H9 (cell line): Measurements from ENCODE around the gene EXOC3L4. TPM values are rescaled to one million over a fixed set of nuclear protein-coding genes. Genes with fewer than 3 reads are reported as not detected.

Source experiments
- DNase-seq: peaks from one replicate; pipeline ENCODE4 v3.0.0-alpha.2; 2017
- H2AFZ ChIP-seq: one replicate; pipeline ENCODE4 v1.6.1; 2013; ENCODE audit warnings: mild to moderate bottlenecking, low read length, control low read depth, moderate library complexity
- H2AK5ac ChIP-seq: 2 replicates; pipeline ENCODE4 v1.6.1; 2013; ENCODE audit warnings: low read length, control low read depth, mixed read lengths; ENCODE audit not compliant: insufficient read length
- H2BK120ac ChIP-seq: one replicate; pipeline ENCODE4 v1.6.1; 2013; ENCODE audit warnings: low read depth, mild to moderate bottlenecking, low read length, control low read depth, inconsistent platforms; ENCODE audit not compliant: poor library complexity, severe bottlenecking
- H2BK12ac ChIP-seq: 2 replicates; pipeline ENCODE4 v1.6.1; 2013; ENCODE audit warnings: low read length, control low read depth, mixed read lengths, low read depth; ENCODE audit not compliant: insufficient read length
- H2BK15ac ChIP-seq: 2 replicates; pipeline ENCODE4 v1.6.1; 2013; ENCODE audit warnings: low read depth, low read length, control low read depth
- H2BK20ac ChIP-seq: one replicate; pipeline ENCODE4 v1.6.1; 2013; ENCODE audit warnings: low read depth, mild to moderate bottlenecking, low read length, control low read depth, inconsistent platforms; ENCODE audit not compliant: poor library complexity, severe bottlenecking
- H2BK5ac ChIP-seq: 2 replicates; pipeline ENCODE4 v1.6.1; 2013; ENCODE audit warnings: low read length, control low read depth, mixed read lengths; ENCODE audit not compliant: insufficient read length
- H3K14ac ChIP-seq: 2 replicates; pipeline ENCODE4 v1.6.1; 2013; ENCODE audit warnings: low read length, control low read depth; ENCODE audit not compliant: insufficient read depth
- H3K18ac ChIP-seq: 2 replicates; pipeline ENCODE4 v1.6.1; 2013; ENCODE audit warnings: low read depth, mild to moderate bottlenecking, mixed read lengths, low read length, control low read depth; ENCODE audit not compliant: insufficient read length
- H3K23ac ChIP-seq: 2 replicates; pipeline ENCODE4 v1.6.1; 2013; ENCODE audit warnings: low read length, control low read depth, mixed read lengths, low read depth; ENCODE audit not compliant: insufficient read length
- H3K23me2 ChIP-seq: 2 replicates; pipeline ENCODE4 v1.6.1; 2013; ENCODE audit warnings: low read depth, mild to moderate bottlenecking, mixed read lengths, low read length, control low read depth; ENCODE audit not compliant: insufficient read length, poor library complexity, severe bottlenecking
- H3K27ac ChIP-seq: 2 replicates; pipeline ENCODE4 v1.5.1; 2013; ENCODE audit warnings: low read length, control low read depth, mixed read lengths, low read depth; ENCODE audit not compliant: insufficient read length
- H3K27me3 ChIP-seq: 2 replicates; pipeline ENCODE4 v1.6.1; 2013; ENCODE audit warnings: low read length, control low read depth, inconsistent platforms; ENCODE audit not compliant: insufficient read depth
- H3K4ac ChIP-seq: 2 replicates; pipeline ENCODE4 v1.6.1; 2013; ENCODE audit warnings: low read depth, mild to moderate bottlenecking, control low read depth, inconsistent platforms, low read length, moderate library complexity
- H3K4me1 ChIP-seq: 2 replicates; pipeline ENCODE4 v1.6.1; 2013; ENCODE audit warnings: low read length, control low read depth, inconsistent platforms; ENCODE audit not compliant: insufficient read depth
- H3K4me2 ChIP-seq: 2 replicates; pipeline ENCODE4 v1.6.1; 2013; ENCODE audit warnings: low read length, control low read depth, mixed read lengths; ENCODE audit not compliant: insufficient read length, insufficient read depth
- H3K56ac ChIP-seq: 2 replicates; pipeline ENCODE4 v1.6.1; 2013; ENCODE audit warnings: low read depth, mild to moderate bottlenecking, mixed read lengths, low read length, control low read depth; ENCODE audit not compliant: insufficient read length
- H3K79me1 ChIP-seq: 2 replicates; pipeline ENCODE4 v1.6.1; 2013; ENCODE audit warnings: low read depth, mild to moderate bottlenecking, moderate library complexity, low read length, control low read depth, inconsistent platforms; ENCODE audit not compliant: insufficient read depth, poor library complexity, severe bottlenecking
- H3K79me2 ChIP-seq: 2 replicates; pipeline ENCODE4 v1.6.1; 2013; ENCODE audit warnings: low read length, control low read depth, inconsistent platforms; ENCODE audit not compliant: insufficient read depth
- H3K9ac ChIP-seq: 2 replicates; pipeline ENCODE4 v1.6.1; 2013; ENCODE audit warnings: low read length, control low read depth, mixed read lengths; ENCODE audit not compliant: insufficient read length; ENCODE audit errors: extremely low read depth
- H3K9me3 ChIP-seq: one replicate; pipeline ENCODE4 v1.6.1; 2013; ENCODE audit warnings: low read depth, low read length, inconsistent platforms; ENCODE audit not compliant: control insufficient read depth
- H3T11ph ChIP-seq: one replicate; pipeline ENCODE4 v1.6.1; 2013; ENCODE audit warnings: mild to moderate bottlenecking, low read length, control low read depth, inconsistent platforms
- H4K20me1 ChIP-seq: one replicate; pipeline ENCODE4 v1.6.1; 2013; ENCODE audit not compliant: control insufficient read depth, insufficient read length, insufficient read depth
- H4K5ac ChIP-seq: 2 replicates; pipeline ENCODE4 v1.6.1; 2013; ENCODE audit warnings: low read depth, mild to moderate bottlenecking, mixed read lengths, low read length, control low read depth; ENCODE audit not compliant: insufficient read length
- H4K8ac ChIP-seq: replicated peaks from 2 replicates; pipeline ENCODE4 v1.6.1; 2013; ENCODE audit warnings: low read length, control low read depth, mixed read lengths, low read depth; ENCODE audit not compliant: insufficient read length
- H4K91ac ChIP-seq: 2 replicates; pipeline ENCODE4 v1.6.1; 2013; ENCODE audit warnings: low read depth, mild to moderate bottlenecking, moderate library complexity, mixed read lengths, low read length, control low read depth; ENCODE audit not compliant: insufficient read length
- H3K27ac Mint-ChIP-seq, 3 experiments: 2 replicates in 2 of 3; 3 replicates in 1 of 3; pipeline ENCODE4 v1.8.0; 2020 to 2021; ENCODE audit warnings: mixed read lengths in 3 of 3, mild to moderate bottlenecking in 1 of 3, moderate library complexity in 1 of 3
- H3K27me3 Mint-ChIP-seq: 2 replicates; pipeline ENCODE4 v1.8.0; 2021; ENCODE audit warnings: low read depth, mild to moderate bottlenecking, moderate library complexity, mixed read lengths
- H3K36me3 Mint-ChIP-seq, 3 experiments: 2 replicates in 2 of 3; 3 replicates in 1 of 3; pipeline ENCODE4 v1.8.0; 2020 to 2021; ENCODE audit warnings: low read depth in 3 of 3, mixed read lengths in 3 of 3; ENCODE audit not compliant: insufficient read depth in 1 of 3
- H3K4me1 Mint-ChIP-seq, 2 experiments: 2 replicates each; pipeline ENCODE4 v1.8.0; 2020; ENCODE audit warnings: mixed read lengths in 2 of 2
- H3K4me3 Mint-ChIP-seq, 2 experiments: 2 replicates in 1 of 2; 3 replicates in 1 of 2; pipeline ENCODE4 v1.8.0; 2020 to 2021; ENCODE audit warnings: mild to moderate bottlenecking in 2 of 2, mixed read lengths in 2 of 2, moderate library complexity in 1 of 2
- H3K9me3 Mint-ChIP-seq, 2 experiments: 2 replicates in 1 of 2; 3 replicates in 1 of 2; pipeline ENCODE4 v1.8.0; 2020; ENCODE audit warnings: mild to moderate bottlenecking in 2 of 2, mixed read lengths in 2 of 2, moderate library complexity in 1 of 2
- WGBS: extraction: QIAGEN DNeasy Blood & Tissue Kit; methylation state at CpG from one replicate; pipeline ENCODE4 v1.1.7; 2013; ENCODE audit warnings: missing lambda C conversion rate, low lambda C conversion rate, mixed read lengths; ENCODE audit not compliant: insufficient read length; ENCODE audit errors: extremely low coverage; 5-methylcytosine and 5-hydroxymethylcytosine counted together
- long read RNA-seq: library from polyadenylated mRNA; unstranded; transcript quantifications from one replicate; pipeline ENCODE4 v2.0.0, GENCODE V29; 2020
- total RNA-seq: library from RNA; stranded (reverse); gene quantifications from 2 replicates; pipeline ENCODE4 v1.2.1, GENCODE V29; 2021
- TF ChIP-seq, protein P1 (sequence below): fragments of 200-600 bp; sonication (generic); conservative IDR thresholded peaks from 3 replicates; pipeline ENCODE4 v1.8.0; 2021; ENCODE audit warnings: antibody characterized with exemption, mild to moderate bottlenecking

Gene EXOC3L4
- 0.39 and 0.42 TPM in 2 replicates for total RNA-seq
- long read RNA-seq, result 0 reads

- Histone ChIP-seq H3K4me1 (no peaks in the 10 kb centered on the region; the same call in 1 of the 2 replicates), H3K23me2 (peaks cover 4% of the 10 kb centered on the region), H2AFZ (no peak within 1 kb of the TSS), H4K91ac (no peak within 1 kb of the TSS), H2BK12ac (no peak within 1 kb of the TSS), H4K20me1 (no peaks in the 10 kb centered on the region), H3K4me2 (no peak within 1 kb of the TSS), H2AK5ac (no peak within 1 kb of the TSS), H3K9me3 (no peaks in the 10 kb centered on the region), H4K8ac (no peak within 1 kb of the TSS), H3K56ac (no peak within 1 kb of the TSS), H3K4ac (no peak within 1 kb of the TSS), H3T11ph (no peak within 1 kb of the TSS), H2BK15ac (no peak within 1 kb of the TSS), H2BK120ac (no peak within 1 kb of the TSS), H4K5ac (no peak within 1 kb of the TSS), H3K79me2 (no peaks in the 10 kb centered on the region), H3K23ac (no peak within 1 kb of the TSS), H3K14ac (no peak within 1 kb of the TSS), H3K9ac (no peak within 1 kb of the TSS), H3K27ac (no peak within 1 kb of the TSS), H3K27me3 (no peaks in the 10 kb centered on the region; the same call in 1 of the 2 replicates), H3K18ac (no peak within 1 kb of the TSS), H2BK20ac (no peak within 1 kb of the TSS), H2BK5ac (no peak within 1 kb of the TSS), H3K79me1 (no peaks in the 10 kb centered on the region)
- peaks cover 11% of the 10 kb centered on the region for H3K27me3 Mint-ChIP-seq
- 0 out of 5 replicates have a peak within 1 kb of the TSS, but pooled peaks of 1 of the 2 experiments have one; percentile 1 for H3K4me3 Mint-ChIP-seq
- no peak for DNase-seq
- TF ChIP-seq, protein P1, sequence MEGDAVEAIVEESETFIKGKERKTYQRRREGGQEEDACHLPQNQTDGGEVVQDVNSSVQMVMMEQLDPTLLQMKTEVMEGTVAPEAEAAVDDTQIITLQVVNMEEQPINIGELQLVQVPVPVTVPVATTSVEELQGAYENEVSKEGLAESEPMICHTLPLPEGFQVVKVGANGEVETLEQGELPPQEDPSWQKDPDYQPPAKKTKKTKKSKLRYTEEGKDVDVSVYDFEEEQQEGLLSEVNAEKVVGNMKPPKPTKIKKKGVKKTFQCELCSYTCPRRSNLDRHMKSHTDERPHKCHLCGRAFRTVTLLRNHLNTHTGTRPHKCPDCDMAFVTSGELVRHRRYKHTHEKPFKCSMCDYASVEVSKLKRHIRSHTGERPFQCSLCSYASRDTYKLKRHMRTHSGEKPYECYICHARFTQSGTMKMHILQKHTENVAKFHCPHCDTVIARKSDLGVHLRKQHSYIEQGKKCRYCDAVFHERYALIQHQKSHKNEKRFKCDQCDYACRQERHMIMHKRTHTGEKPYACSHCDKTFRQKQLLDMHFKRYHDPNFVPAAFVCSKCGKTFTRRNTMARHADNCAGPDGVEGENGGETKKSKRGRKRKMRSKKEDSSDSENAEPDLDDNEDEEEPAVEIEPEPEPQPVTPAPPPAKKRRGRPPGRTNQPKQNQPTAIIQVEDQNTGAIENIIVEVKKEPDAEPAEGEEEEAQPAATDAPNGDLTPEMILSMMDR, result no peak
- H3K4me1 Mint-ChIP-seq, result peaks cover 15 to 37% of the 10 kb centered on the region in 2 experiments
- no peaks in the 10 kb centered on the region for H3K9me3 Mint-ChIP-seq
- H3K36me3 Mint-ChIP-seq, result no peaks in the 10 kb centered on the region
- WGBS, result no CpG with 5 or more reads among the region's 23 CpGs
- H3K27ac Mint-ChIP-seq, result peak within 1 kb of the TSS in 1 of 3 experiments; percentile 42; a peak in 2 of 7 replicates
Observed at GRCh38 chr14:103094406-103095209, at the start of gene EXOC3L4. Gene EXOC3L4 (plus strand): TSS chr14:103094725. CDS start chr14:103100220, 5,495 bp downstream.
